K562 (cell line): Measurements from ENCODE around the gene FADS1.

Experiments
- GTF2F1 ChIP-seq: IDR thresholded peaks from 2 replicates; pipeline ENCODE4 v1.6.1; 2011; ENCODE audit warnings: low read depth, low read length, improper control_type of control experiment
- POLR2AphosphoS5 ChIP-seq: IDR thresholded peaks from 2 replicates; pipeline ENCODE4 v1.6.1; 2011; ENCODE audit warnings: mild to moderate bottlenecking, low read depth, low read length, moderate library complexity; ENCODE audit not compliant: control insufficient read depth, insufficient read depth
- SREBF2 ChIP-seq: sonication (generic); formaldehyde crosslinking; IDR thresholded peaks from 2 replicates; pipeline ENCODE4 v1.4.0; 2020; ENCODE audit warnings: mild to moderate bottlenecking, missing genetic modification reagents
- STAT6 ChIP-seq: sonication (generic); formaldehyde crosslinking; IDR thresholded peaks from 2 replicates; pipeline ENCODE4 v1.8.1; 2023; ENCODE audit warnings: mild to moderate bottlenecking, missing genetic modification reagents
- TOE1 ChIP-seq, 2 experiments: fragments of 450-650 bp in 1 of 2; sonication (generic) in 1 of 2; formaldehyde crosslinking in 1 of 2; IDR thresholded peaks; 2 replicates each; pipeline versions ENCODE4 v1.7.1 to v1.8.0; 2016 to 2022; ENCODE audit warnings: borderline replicate concordance in 2 of 2, mild to moderate bottlenecking in 2 of 2, antibody characterized with exemption in 1 of 2, inconsistent platforms in 1 of 2, low read depth in 1 of 2, missing genetic modification reagents in 1 of 2, moderate library complexity in 1 of 2
- ZBTB40 ChIP-seq, 2 experiments: fragments of 450-650 bp in 1 of 2; sonication (generic) in 1 of 2; formaldehyde crosslinking in 1 of 2; IDR thresholded peaks; 2 replicates each; pipeline versions ENCODE4 v1.7.1 to v1.9.0; 2016 to 2022; ENCODE audit warnings: inconsistent platforms in 1 of 2, mild to moderate bottlenecking in 1 of 2, missing genetic modification reagents in 1 of 2
- ZEB2 ChIP-seq: fragments of 450-650 bp; IDR thresholded peaks from 2 replicates; pipeline ENCODE4 v1.6.1; 2016
- ZNF282 ChIP-seq: sonication (generic); formaldehyde crosslinking; IDR thresholded peaks from 2 replicates; pipeline ENCODE4 v1.8.1; 2023; ENCODE audit warnings: missing genetic modification reagents
- ZNF830 ChIP-seq: fragments of 250-450 bp; sonication (Bioruptor Pico); IDR thresholded peaks from 2 replicates; pipeline ENCODE4 v1.5.0; 2021; ENCODE audit warnings: mild to moderate bottlenecking
- TF ChIP-seq, protein P1 (sequence below): fragments of 450-650 bp; IDR thresholded peaks from one replicate; pipeline ENCODE4 v1.6.1; 2018; ENCODE audit warnings: mild to moderate bottlenecking, moderate library complexity; ENCODE audit not compliant: partially characterized antibody

DNA sequence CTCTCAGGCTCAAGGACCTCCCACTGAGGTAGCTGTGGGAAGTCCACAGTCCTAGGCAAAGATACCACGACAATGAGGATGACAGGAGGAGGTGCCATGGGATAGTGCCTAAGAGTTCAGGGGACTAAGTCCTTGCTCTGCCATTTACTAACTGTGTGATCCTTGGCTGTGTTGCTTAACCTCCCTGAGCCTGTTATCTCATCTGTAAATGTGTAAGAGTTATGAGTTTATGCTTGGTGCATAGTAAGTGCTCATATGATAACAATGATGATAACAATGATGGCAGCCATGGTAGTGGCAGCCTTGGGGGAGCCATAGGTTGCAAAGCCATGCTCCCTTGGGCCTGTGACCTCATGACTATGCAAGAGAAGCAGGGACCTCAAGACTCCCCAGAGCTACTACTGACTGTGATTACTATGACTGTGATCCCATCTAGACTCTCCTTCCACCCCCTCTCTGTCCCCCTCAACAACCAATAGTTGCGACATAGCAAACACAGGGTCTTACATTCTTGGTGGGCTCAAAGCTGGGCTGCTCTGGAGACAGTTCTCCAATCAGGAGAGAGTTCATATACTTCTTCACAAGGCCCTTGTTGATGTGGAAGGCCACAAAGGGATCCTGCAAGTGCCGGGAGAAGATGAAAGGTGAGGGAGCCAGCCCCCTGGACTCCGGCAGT lies 3.9 kb downstream of the FADS1 start:
- no peak for TF ChIP-seq STAT6 (CRISPR knock-in tag)
- TF ChIP-seq SREBF2 (CRISPR knock-in tag), result no peak
- TF ChIP-seq ZEB2, result no peak
- no peak for TF ChIP-seq ZBTB40 (IDR thresholded peaks at IDR 0.05)
- no peak for TF ChIP-seq ZBTB40 (CRISPR knock-in tag; IDR thresholded peaks at IDR 0.05)
- TF ChIP-seq POLR2AphosphoS5, result 0 out of 2 replicates have a peak, but pooled peaks have one; percentile 36
- TF ChIP-seq, protein P1, sequence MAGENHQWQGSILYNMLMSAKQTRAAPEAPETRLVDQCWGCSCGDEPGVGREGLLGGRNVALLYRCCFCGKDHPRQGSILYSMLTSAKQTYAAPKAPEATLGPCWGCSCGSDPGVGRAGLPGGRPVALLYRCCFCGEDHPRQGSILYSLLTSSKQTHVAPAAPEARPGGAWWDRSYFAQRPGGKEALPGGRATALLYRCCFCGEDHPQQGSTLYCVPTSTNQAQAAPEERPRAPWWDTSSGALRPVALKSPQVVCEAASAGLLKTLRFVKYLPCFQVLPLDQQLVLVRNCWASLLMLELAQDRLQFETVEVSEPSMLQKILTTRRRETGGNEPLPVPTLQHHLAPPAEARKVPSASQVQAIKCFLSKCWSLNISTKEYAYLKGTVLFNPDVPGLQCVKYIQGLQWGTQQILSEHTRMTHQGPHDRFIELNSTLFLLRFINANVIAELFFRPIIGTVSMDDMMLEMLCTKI, result no peak
- TF ChIP-seq ZNF830 (CRISPR knock-in tag), result no peak
- TF ChIP-seq TOE1 (IDR thresholded peaks at IDR 0.05; ENCODE audit: borderline replicate concordance), result no peak
- no peak for TF ChIP-seq TOE1 (CRISPR knock-in tag; IDR thresholded peaks at IDR 0.05; ENCODE audit: borderline replicate concordance, low read depth)
- TF ChIP-seq GTF2F1, result no peak
- no peak for TF ChIP-seq ZNF282 (CRISPR knock-in tag)
